Suprapubic skin (tissue), 3 donors: ENCODE results near the gene TBX6.

ENCODE experiments used
- POLR2AphosphoS5 ChIP-seq, 3 donors: sonication (generic); formaldehyde crosslinking; IDR thresholded peaks; one replicate each; pipeline ENCODE4 v1.6.1; 2017; ENCODE audit warnings: antibody characterized with exemption in 3 of 3
- TF ChIP-seq, protein P1 (sequence below), 2 donors: fragments of 200-600 bp in 1 of 2; fragments of 450-650 bp in 1 of 2; sonication (generic) in 1 of 2; IDR thresholded peaks; one replicate each; pipeline ENCODE4 v1.5.1; 2016 to 2019; ENCODE audit warnings: antibody characterized with exemption in 2 of 2, mild to moderate bottlenecking in 1 of 2, moderate library complexity in 1 of 2

DNA sequence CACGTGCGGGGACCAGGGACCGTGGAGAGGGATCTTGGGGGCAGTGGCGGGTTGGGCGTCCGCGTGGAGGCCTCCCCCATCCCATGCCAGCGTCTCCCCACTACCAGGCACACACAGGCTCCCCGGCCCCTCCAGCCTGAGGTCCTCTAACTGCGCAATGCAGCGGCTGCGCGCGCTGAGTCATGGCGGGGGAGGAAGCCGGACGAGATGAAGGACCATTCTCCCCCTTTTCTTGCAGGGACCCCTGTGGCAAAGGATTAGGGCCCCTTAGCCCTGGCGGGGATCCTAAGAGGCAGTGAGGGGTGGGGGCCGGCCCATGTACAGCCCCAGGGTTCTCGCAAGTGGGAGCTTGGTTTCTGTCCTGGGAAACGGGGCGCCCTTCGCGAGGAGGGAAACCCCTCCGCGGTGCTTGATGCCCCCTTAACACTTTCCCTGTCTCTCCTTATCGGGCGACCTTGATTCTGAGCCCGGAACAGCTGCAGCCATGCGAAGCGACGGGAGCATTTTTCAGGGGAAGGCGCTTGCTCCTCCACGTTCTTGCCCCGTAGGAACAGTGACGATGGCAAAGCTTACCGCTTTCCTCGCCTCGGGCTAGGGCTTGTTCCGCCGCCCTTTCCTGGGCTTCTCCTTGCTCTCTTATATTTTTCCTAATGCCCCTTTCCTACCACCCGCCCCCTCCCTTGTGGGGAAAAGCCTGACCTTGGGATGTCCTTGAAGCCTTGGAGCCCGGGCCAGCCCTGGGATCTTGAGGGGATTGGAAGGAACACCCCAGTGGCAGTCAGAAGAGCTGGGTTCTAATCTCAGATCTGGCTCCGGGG, 25.6 kb downstream of the TBX6 start:
- TF ChIP-seq, protein P1, sequence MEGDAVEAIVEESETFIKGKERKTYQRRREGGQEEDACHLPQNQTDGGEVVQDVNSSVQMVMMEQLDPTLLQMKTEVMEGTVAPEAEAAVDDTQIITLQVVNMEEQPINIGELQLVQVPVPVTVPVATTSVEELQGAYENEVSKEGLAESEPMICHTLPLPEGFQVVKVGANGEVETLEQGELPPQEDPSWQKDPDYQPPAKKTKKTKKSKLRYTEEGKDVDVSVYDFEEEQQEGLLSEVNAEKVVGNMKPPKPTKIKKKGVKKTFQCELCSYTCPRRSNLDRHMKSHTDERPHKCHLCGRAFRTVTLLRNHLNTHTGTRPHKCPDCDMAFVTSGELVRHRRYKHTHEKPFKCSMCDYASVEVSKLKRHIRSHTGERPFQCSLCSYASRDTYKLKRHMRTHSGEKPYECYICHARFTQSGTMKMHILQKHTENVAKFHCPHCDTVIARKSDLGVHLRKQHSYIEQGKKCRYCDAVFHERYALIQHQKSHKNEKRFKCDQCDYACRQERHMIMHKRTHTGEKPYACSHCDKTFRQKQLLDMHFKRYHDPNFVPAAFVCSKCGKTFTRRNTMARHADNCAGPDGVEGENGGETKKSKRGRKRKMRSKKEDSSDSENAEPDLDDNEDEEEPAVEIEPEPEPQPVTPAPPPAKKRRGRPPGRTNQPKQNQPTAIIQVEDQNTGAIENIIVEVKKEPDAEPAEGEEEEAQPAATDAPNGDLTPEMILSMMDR (IDR thresholded peaks at IDR 0.05): no peak
- peak in 1 of 3 donors; percentile 0 for TF ChIP-seq POLR2AphosphoS5 (IDR thresholded peaks at IDR 0.05)
